Inflammatory macrophage treated with lipopolysaccharide for 4 hours (primary cell): ENCODE measurements around the gene ARL6IP1.
"Not testable (repeated sequence)": the region's sequence is repeated elsewhere in the genome, so short reads cannot be mapped to it uniquely, and the experiment has no call there.

Source experiments
- DNase-seq: peaks from one replicate; pipeline ENCODE4 v3.0.0-alpha.2; 2020

Gene ARL6IP1

GRCh38 chr16:18757960-18758660, 43.2 kb downstream of the ARL6IP1 start:
- DNase-seq = not testable (repeated sequence)

GRCh38 chr16:18756639-18757038, 44.7 kb downstream of the ARL6IP1 start:
- not testable (repeated sequence) for DNase-seq

GRCh38 chr16:18742870-18743269, 58.5 kb downstream of the ARL6IP1 start:
- DNase-seq = not testable (repeated sequence)
